ENCODE results near the gene CCKAR. TPM values are rescaled to one million over a fixed set of nuclear protein-coding genes. Genes with fewer than 3 reads are reported as not detected.

CCKAR gene
- total RNA-seq, 1 experiment from 2014 or later = not detected

DNA sequence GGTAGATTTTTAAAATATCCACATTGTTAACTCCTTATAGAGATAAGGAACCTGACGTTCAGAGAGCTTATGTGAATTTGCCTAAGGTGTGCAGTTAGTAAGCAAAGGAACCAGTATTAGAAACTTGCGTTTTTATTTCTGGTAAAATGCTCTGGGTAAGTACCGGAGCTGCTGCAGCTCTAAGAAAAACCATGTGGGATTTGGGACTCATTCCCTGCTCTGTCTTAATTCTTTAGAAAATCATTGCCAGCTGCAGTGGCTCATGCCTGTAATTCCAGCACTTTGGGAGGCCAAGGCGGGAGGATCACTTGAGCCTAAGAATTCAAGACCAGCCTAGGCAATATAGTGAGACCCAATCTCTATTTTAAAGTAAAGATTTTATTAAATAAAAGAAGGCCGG is 5.8 kb downstream of the CCKAR start:
- in situ Hi-C loops (cut with HindIII; ENCODE audit: low pct_unique_long_range_greater_than_20kb, low sequenced_read_pairs) (no loop called here), intact Hi-C loops (cut with micrococcal nuclease; ENCODE audit: unreplicated experiment) (no loop called here)
- Histone ChIP-seq H3K27ac (ENCODE audit: low read length) (no peak overlapping the region), H3K9me3 (ENCODE audit: control insufficient read depth, insufficient read depth, low read depth, low read length) (no peaks in the 10 kb centered on the region), H3K27me3 (ENCODE audit: control insufficient read depth, insufficient read depth, low read length) (peaks cover 8% of the 10 kb centered on the region), H3K36me3 (ENCODE audit: control insufficient read depth, insufficient read depth, low read length) (no peaks in the 10 kb centered on the region), H3K4me1 (ENCODE audit: control insufficient read depth, insufficient read depth, low read length) (no peaks in the 10 kb centered on the region), H3K4me3 (ENCODE audit: low read depth in 2 of 2, low read length in 2 of 2) (no peak overlapping the region)
- no peak for ATAC-seq
- TF ChIP-seq TCF7L2 (IDR thresholded peaks at IDR 0.05; ENCODE audit: low read depth, low read length) (no peak), SIN3A (IDR thresholded peaks at IDR 0.05; ENCODE audit: borderline replicate concordance, insufficient read depth, low read depth, low read length) (no peak), POLR2AphosphoS5 (IDR thresholded peaks at IDR 0.05; ENCODE audit: low read depth, low read length) (no peak)
- TF ChIP-seq, protein P1, sequence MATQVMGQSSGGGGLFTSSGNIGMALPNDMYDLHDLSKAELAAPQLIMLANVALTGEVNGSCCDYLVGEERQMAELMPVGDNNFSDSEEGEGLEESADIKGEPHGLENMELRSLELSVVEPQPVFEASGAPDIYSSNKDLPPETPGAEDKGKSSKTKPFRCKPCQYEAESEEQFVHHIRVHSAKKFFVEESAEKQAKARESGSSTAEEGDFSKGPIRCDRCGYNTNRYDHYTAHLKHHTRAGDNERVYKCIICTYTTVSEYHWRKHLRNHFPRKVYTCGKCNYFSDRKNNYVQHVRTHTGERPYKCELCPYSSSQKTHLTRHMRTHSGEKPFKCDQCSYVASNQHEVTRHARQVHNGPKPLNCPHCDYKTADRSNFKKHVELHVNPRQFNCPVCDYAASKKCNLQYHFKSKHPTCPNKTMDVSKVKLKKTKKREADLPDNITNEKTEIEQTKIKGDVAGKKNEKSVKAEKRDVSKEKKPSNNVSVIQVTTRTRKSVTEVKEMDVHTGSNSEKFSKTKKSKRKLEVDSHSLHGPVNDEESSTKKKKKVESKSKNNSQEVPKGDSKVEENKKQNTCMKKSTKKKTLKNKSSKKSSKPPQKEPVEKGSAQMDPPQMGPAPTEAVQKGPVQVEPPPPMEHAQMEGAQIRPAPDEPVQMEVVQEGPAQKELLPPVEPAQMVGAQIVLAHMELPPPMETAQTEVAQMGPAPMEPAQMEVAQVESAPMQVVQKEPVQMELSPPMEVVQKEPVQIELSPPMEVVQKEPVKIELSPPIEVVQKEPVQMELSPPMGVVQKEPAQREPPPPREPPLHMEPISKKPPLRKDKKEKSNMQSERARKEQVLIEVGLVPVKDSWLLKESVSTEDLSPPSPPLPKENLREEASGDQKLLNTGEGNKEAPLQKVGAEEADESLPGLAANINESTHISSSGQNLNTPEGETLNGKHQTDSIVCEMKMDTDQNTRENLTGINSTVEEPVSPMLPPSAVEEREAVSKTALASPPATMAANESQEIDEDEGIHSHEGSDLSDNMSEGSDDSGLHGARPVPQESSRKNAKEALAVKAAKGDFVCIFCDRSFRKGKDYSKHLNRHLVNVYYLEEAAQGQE (IDR thresholded peaks at IDR 0.05; ENCODE audit: insufficient read depth in 1 of 2, low read depth in 2 of 2, low read length in 1 of 2) = no peak
- TF ChIP-seq, protein P2, sequence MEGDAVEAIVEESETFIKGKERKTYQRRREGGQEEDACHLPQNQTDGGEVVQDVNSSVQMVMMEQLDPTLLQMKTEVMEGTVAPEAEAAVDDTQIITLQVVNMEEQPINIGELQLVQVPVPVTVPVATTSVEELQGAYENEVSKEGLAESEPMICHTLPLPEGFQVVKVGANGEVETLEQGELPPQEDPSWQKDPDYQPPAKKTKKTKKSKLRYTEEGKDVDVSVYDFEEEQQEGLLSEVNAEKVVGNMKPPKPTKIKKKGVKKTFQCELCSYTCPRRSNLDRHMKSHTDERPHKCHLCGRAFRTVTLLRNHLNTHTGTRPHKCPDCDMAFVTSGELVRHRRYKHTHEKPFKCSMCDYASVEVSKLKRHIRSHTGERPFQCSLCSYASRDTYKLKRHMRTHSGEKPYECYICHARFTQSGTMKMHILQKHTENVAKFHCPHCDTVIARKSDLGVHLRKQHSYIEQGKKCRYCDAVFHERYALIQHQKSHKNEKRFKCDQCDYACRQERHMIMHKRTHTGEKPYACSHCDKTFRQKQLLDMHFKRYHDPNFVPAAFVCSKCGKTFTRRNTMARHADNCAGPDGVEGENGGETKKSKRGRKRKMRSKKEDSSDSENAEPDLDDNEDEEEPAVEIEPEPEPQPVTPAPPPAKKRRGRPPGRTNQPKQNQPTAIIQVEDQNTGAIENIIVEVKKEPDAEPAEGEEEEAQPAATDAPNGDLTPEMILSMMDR (IDR thresholded peaks at IDR 0.05) = no peak
- BruUV-seq (replicated peaks) = no TSS peak
- ChIA-PET POLR2A (no interaction called here), CTCF (no interaction called here)
- no peak for DNase-seq (ENCODE audit: low read depth, low spot score)

DNA sequence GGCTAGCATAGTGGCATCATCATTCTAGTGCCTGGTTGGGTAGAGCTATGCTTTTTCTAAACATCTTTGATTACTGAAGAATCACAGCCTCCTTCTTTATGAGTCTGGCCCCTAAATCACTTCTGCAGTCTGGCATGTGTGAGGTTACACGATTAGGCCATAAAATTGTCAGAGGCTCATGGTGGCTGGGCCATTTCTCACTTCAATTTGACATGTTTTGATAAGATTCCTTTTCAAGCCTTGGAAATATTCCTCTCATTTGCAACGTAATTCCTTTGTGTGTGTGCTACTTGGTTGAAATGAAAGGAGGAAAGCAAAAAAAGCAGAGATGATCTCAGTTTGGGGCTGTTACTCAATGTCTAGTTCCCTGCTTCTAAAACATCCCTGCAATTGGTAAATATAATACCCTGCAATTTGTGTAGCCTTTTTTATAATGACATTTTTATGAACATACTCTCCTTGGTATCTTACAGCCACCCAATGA is 6.2 kb downstream of the CCKAR start:
- POLR2A ChIA-PET = no interaction called here
- intact Hi-C loops (cut with micrococcal nuclease; ENCODE audit: unreplicated experiment) = no loop called here
- H3K4me3 ChIP-seq (ENCODE audit: low read depth in 2 of 2, low read length in 2 of 2) = no peak overlapping the region
- no peaks in the 10 kb centered on the region for H3K4me1 ChIP-seq (ENCODE audit: control insufficient read depth, insufficient read depth, low read length)
- DNase-seq (ENCODE audit: low read depth, low spot score) (no peak), ATAC-seq (no peak)
- BruUV-seq (replicated peaks) = no TSS peak
- H3K36me3 ChIP-seq (ENCODE audit: control insufficient read depth, insufficient read depth, low read length) = no peaks in the 10 kb centered on the region
- H3K27me3 ChIP-seq (ENCODE audit: control insufficient read depth, insufficient read depth, low read length) = peaks cover 8% of the 10 kb centered on the region
- in situ Hi-C loops (cut with HindIII; ENCODE audit: low pct_unique_long_range_greater_than_20kb, low sequenced_read_pairs) = no loop called here
- CTCF ChIA-PET = no interaction called here
- no peaks in the 10 kb centered on the region for H3K9me3 ChIP-seq (ENCODE audit: control insufficient read depth, insufficient read depth, low read depth, low read length)
- TF ChIP-seq, protein P1 (IDR thresholded peaks at IDR 0.05; ENCODE audit: insufficient read depth in 1 of 2, low read depth in 2 of 2, low read length in 1 of 2) = no peak
- no peak for TF ChIP-seq SIN3A (IDR thresholded peaks at IDR 0.05; ENCODE audit: borderline replicate concordance, insufficient read depth, low read depth, low read length)
- TF ChIP-seq, protein P2 (IDR thresholded peaks at IDR 0.05) = no peak
- TF ChIP-seq TCF7L2 (IDR thresholded peaks at IDR 0.05; ENCODE audit: low read depth, low read length) = no peak
- TF ChIP-seq POLR2AphosphoS5 (IDR thresholded peaks at IDR 0.05; ENCODE audit: low read depth, low read length) = no peak
- H3K27ac ChIP-seq (ENCODE audit: low read length) = no peak overlapping the region

All from Panc1 (cell line).